Karpas-422 (cell line): ENCODE data around the gene TBC1D22A. TPM values are rescaled to one million over a fixed set of nuclear protein-coding genes. Genes with fewer than 3 reads are reported as not detected.

Experiments
- DNase-seq: peaks from one replicate; pipeline ENCODE4 v3.0.0-alpha.2; 2015
- H2AFZ ChIP-seq: fragments of 200-600 bp; sonication (generic); 2 replicates; pipeline ENCODE4 v1.6.1; 2014; ENCODE audit warnings: antibody characterized with exemption, low read length, mixed read lengths
- H3K27ac ChIP-seq: fragments of 200-600 bp; sonication (generic); 2 replicates; pipeline ENCODE4 v1.5.1; 2014; ENCODE audit warnings: mild to moderate bottlenecking, low read length, moderate library complexity
- H3K27me3 ChIP-seq: fragments of 200-600 bp; sonication (generic); 2 replicates; pipeline ENCODE4 v1.6.1; 2014; ENCODE audit warnings: low read length, mixed read lengths
- H3K36me3 ChIP-seq: fragments of 200-600 bp; sonication (generic); 2 replicates; pipeline ENCODE4 v1.6.1; 2014; ENCODE audit warnings: low read length, mixed read lengths; ENCODE audit not compliant: insufficient read depth
- H3K4me1 ChIP-seq: fragments of 200-600 bp; sonication (generic); 2 replicates; pipeline ENCODE4 v1.6.1; 2014; ENCODE audit warnings: mild to moderate bottlenecking, low read length, mixed read lengths
- H3K4me2 ChIP-seq: fragments of 200-600 bp; sonication (generic); 2 replicates; pipeline ENCODE4 v1.6.1; 2014; ENCODE audit warnings: low read length, low read depth, mild to moderate bottlenecking; ENCODE audit not compliant: poor library complexity, severe bottlenecking
- H3K4me3 ChIP-seq: fragments of 200-600 bp; sonication (generic); 2 replicates; pipeline ENCODE4 v1.5.1; 2014; ENCODE audit warnings: mild to moderate bottlenecking, antibody characterized with exemption, low read length, mixed read lengths
- H3K79me2 ChIP-seq: fragments of 200-600 bp; sonication (generic); 2 replicates; pipeline ENCODE4 v1.6.1; 2014; ENCODE audit warnings: mild to moderate bottlenecking, low read length, mixed read lengths
- H3K9ac ChIP-seq: fragments of 200-600 bp; sonication (generic); 2 replicates; pipeline ENCODE4 v1.6.0; 2014; ENCODE audit warnings: low read length
- H3K9me2 ChIP-seq: fragments of 200-600 bp; sonication (generic), shearing (Covaris generic); replicated peaks from 2 replicates; pipeline ENCODE4 v1.6.0; 2014; ENCODE audit warnings: mild to moderate bottlenecking, low read length, moderate library complexity; ENCODE audit not compliant: insufficient read depth
- H3K9me3 ChIP-seq: fragments of 300-700, 200-600 bp; sonication (generic); 2 replicates; pipeline ENCODE4 v1.6.1; 2014; ENCODE audit warnings: low read length, mixed read lengths
- H4K20me1 ChIP-seq: fragments of 200-600 bp; sonication (generic); 2 replicates; pipeline ENCODE4 v1.6.1; 2014; ENCODE audit warnings: mild to moderate bottlenecking, antibody characterized with exemption, low read length, low read depth; ENCODE audit not compliant: insufficient read depth
- total RNA-seq: library from RNA; depleted of rRNA; stranded (reverse); fragments of >200 nt; shearing (Covaris generic); gene quantifications from 2 replicates; pipeline ENCODE4 v1.2.3, GENCODE V29; 2014; ENCODE audit warnings: low replicate concordance

TBC1D22A gene
- total RNA-seq, 1 experiment from 2014 or later, result 27.7 TPM

GRCh38 chr22:47207846-47208554 lies 445.6 kb downstream of the TBC1D22A start:
- no peaks in the 10 kb centered on the region for H3K9me2 ChIP-seq
- H3K79me2 ChIP-seq, result no peaks in the 10 kb centered on the region
- no peak overlapping the region for H3K4me3 ChIP-seq
- H2AFZ ChIP-seq, result no peak overlapping the region
- no peaks in the 10 kb centered on the region for H3K9me3 ChIP-seq
- H3K27me3 ChIP-seq, result no peaks in the 10 kb centered on the region
- H3K36me3 ChIP-seq, result no peaks in the 10 kb centered on the region
- H3K4me1 ChIP-seq, result no peaks in the 10 kb centered on the region
- H3K4me2 ChIP-seq, result no peak overlapping the region
- no peak overlapping the region for H3K27ac ChIP-seq
- no peaks in the 10 kb centered on the region for H4K20me1 ChIP-seq
- H3K9ac ChIP-seq, result no peak overlapping the region
- no peak for DNase-seq

GRCh38 chr22:47208630-47209029 lies 446.2 kb downstream of the TBC1D22A start:
- Histone ChIP-seq H3K4me3 (no peak overlapping the region), H3K9me2 (no peaks in the 10 kb centered on the region), H3K79me2 (no peaks in the 10 kb centered on the region), H3K9me3 (no peaks in the 10 kb centered on the region), H2AFZ (no peak overlapping the region), H3K27me3 (no peaks in the 10 kb centered on the region), H3K9ac (no peak overlapping the region), H3K4me2 (no peak overlapping the region), H3K4me1 (no peaks in the 10 kb centered on the region), H3K36me3 (no peaks in the 10 kb centered on the region), H3K27ac (no peak overlapping the region), H4K20me1 (no peaks in the 10 kb centered on the region)
- no peak for DNase-seq

GRCh38 chr22:47209040-47209514 lies 446.6 kb downstream of the TBC1D22A start:
- Histone ChIP-seq H3K36me3 (no peaks in the 10 kb centered on the region), H3K9ac (no peak overlapping the region), H3K4me3 (no peak overlapping the region), H2AFZ (no peak overlapping the region), H3K9me3 (no peaks in the 10 kb centered on the region), H3K9me2 (no peaks in the 10 kb centered on the region), H3K4me2 (no peak overlapping the region), H3K27ac (no peak overlapping the region), H3K27me3 (no peaks in the 10 kb centered on the region), H3K79me2 (no peaks in the 10 kb centered on the region), H3K4me1 (no peaks in the 10 kb centered on the region), H4K20me1 (0 out of 2 replicates have a peak, but pooled peaks cover 3% of the 10 kb centered on the region)
- DNase-seq, result no peak

- no peaks in the 10 kb centered on the region for H3K27me3 ChIP-seq
- H3K4me2 ChIP-seq, result no peak overlapping the region
- H3K9me3 ChIP-seq, result no peaks in the 10 kb centered on the region
- H3K79me2 ChIP-seq, result no peaks in the 10 kb centered on the region
- H2AFZ ChIP-seq, result no peak overlapping the region
- H3K9me2 ChIP-seq, result no peaks in the 10 kb centered on the region
- H3K27ac ChIP-seq, result no peak overlapping the region
- H3K9ac ChIP-seq, result no peak overlapping the region
- DNase-seq, result no peak
- H3K4me1 ChIP-seq, result no peaks in the 10 kb centered on the region
- no peak overlapping the region for H3K4me3 ChIP-seq
- 0 out of 2 replicates have a peak, but pooled peaks cover 3% of the 10 kb centered on the region for H4K20me1 ChIP-seq
- no peaks in the 10 kb centered on the region for H3K36me3 ChIP-seq
Measured at GRCh38 chr22:47209547-47210023, 447.1 kb downstream of the TBC1D22A start.

- no peaks in the 10 kb centered on the region for H3K79me2 ChIP-seq
Measured at GRCh38 chr22:47210112-47210657, 447.7 kb downstream of the TBC1D22A start.

GRCh38 chr22:47210686-47211085 lies 448.2 kb downstream of the TBC1D22A start:
- Histone ChIP-seq H3K79me2 (no peaks in the 10 kb centered on the region), H3K9me2 (no peaks in the 10 kb centered on the region), H3K4me1 (no peaks in the 10 kb centered on the region), H3K4me3 (no peak overlapping the region), H3K4me2 (no peak overlapping the region), H3K27me3 (no peaks in the 10 kb centered on the region), H4K20me1 (0 out of 2 replicates have a peak, but pooled peaks cover 3% of the 10 kb centered on the region), H3K9me3 (no peaks in the 10 kb centered on the region), H3K27ac (no peak overlapping the region), H3K9ac (no peak overlapping the region), H3K36me3 (no peaks in the 10 kb centered on the region), H2AFZ (no peak overlapping the region)
- DNase-seq, result no peak

More at GRCh38 chr22:47210112-47210657, 447.7 kb downstream of the TBC1D22A start:
- Histone ChIP-seq H3K4me2 (no peak overlapping the region), H3K4me1 (no peaks in the 10 kb centered on the region), H3K36me3 (no peaks in the 10 kb centered on the region), H3K27ac (no peak overlapping the region), H3K9me2 (no peaks in the 10 kb centered on the region), H4K20me1 (0 out of 2 replicates have a peak, but pooled peaks cover 3% of the 10 kb centered on the region), H3K27me3 (no peaks in the 10 kb centered on the region), H3K9ac (no peak overlapping the region), H3K9me3 (no peaks in the 10 kb centered on the region), H2AFZ (no peak overlapping the region), H3K4me3 (no peak overlapping the region)
- no peak for DNase-seq

- Histone ChIP-seq H3K9me2 (no peaks in the 10 kb centered on the region), H3K4me3 (no peak overlapping the region), H2AFZ (no peak overlapping the region), H3K4me2 (no peak overlapping the region), H3K36me3 (no peaks in the 10 kb centered on the region), H4K20me1 (peaks cover 3% of the 10 kb centered on the region; the same call in 1 of the 2 replicates), H3K79me2 (no peaks in the 10 kb centered on the region), H3K4me1 (no peaks in the 10 kb centered on the region), H3K9ac (no peak overlapping the region), H3K9me3 (no peaks in the 10 kb centered on the region), H3K27ac (no peak overlapping the region), H3K27me3 (no peaks in the 10 kb centered on the region)
- peak; percentile 86 for DNase-seq
Measured at GRCh38 chr22:47213571-47214230, 451.3 kb downstream of the TBC1D22A start.

DNA sequence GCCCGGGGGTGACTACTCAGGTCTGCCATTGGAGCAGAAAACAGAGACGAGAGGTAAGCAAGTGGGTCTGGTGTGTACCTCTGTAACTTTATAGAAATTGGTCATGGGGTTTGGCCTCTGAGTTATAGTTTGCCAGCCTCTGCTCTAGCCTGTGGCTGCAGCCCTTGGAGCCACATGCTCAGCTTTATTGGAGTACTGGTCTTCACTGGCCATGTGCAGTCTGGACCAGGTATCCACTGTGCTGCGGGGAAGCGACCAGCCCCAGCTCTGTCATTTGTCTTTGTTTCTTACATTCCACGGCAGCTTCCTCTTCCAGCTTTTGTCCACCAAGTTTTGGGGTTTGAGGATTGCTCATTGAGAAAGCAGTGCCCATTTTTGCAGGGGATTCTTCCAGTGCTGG lies 453.4 kb downstream of the TBC1D22A start:
- Histone ChIP-seq H2AFZ (no peak overlapping the region), H3K4me2 (no peak overlapping the region), H3K4me3 (no peak overlapping the region), H3K79me2 (no peaks in the 10 kb centered on the region), H3K9me2 (no peaks in the 10 kb centered on the region), H3K9ac (no peak overlapping the region), H3K4me1 (no peaks in the 10 kb centered on the region), H3K36me3 (no peaks in the 10 kb centered on the region), H3K27ac (no peak overlapping the region), H4K20me1 (peaks cover 3% of the 10 kb centered on the region; the same call in 1 of the 2 replicates), H3K9me3 (no peaks in the 10 kb centered on the region), H3K27me3 (no peaks in the 10 kb centered on the region)
- DNase-seq, result no peak
